Mesenteric fat pad (tissue), 1 donor: ENCODE results near the gene NGF. TPM values are rescaled to one million over a fixed set of nuclear protein-coding genes. Genes with fewer than 3 reads are reported as not detected.

ENCODE experiments used
- DNase-seq: peaks from one replicate; pipeline ENCODE4 v3.0.0-alpha.2; 2020; ENCODE audit warnings: low spot score
- total RNA-seq: library from RNA; stranded (reverse); fragmentation: NEBNext Ultra II Directional; extraction: Animal tissue kit (Norgen Biotek cat#: 25700); gene quantifications from one replicate; pipeline ENCODE4 v1.2.1, GENCODE V29; 2021
- donor health status: DM: yes; HTN: yes; CAD: no.

Gene NGF
- total RNA-seq, 1 donor from 2014 or later = 5.2 TPM

DNA sequence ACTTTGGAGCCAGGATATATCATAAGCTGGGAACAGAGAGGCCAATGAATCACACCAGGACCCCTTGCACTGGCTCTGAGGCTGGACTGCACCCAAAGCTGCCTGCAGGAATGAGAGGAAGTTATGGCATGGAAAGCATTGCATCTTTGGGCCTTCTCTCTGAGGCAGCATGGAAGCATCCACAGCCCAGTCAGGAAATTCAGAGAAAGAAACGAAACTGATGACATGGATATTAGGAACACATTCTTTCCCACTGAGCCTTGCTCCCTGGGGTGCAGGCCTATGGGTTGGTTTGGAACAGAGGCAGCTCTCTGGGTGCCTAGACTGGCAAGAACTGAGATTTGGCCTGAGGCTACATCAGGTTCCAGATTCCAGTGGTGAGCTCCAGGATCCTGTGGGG lies 98.6 kb downstream of the NGF start:
- DNase-seq = no peak

DNA sequence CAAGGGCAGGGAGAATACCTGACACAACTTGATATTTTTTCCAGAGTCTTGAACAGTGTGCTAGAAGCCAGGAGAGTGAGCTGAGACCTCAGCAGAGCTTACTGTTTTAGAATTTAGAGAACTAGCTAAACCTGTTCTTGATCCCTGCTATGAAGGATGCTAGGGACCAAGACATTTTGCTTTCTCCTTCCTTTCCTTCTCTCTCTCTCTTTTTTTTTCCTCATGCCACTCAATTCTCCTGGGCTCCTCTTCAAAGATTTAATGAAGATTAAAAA lies 99.0 kb downstream of the NGF start:
- no peak for DNase-seq

DNA sequence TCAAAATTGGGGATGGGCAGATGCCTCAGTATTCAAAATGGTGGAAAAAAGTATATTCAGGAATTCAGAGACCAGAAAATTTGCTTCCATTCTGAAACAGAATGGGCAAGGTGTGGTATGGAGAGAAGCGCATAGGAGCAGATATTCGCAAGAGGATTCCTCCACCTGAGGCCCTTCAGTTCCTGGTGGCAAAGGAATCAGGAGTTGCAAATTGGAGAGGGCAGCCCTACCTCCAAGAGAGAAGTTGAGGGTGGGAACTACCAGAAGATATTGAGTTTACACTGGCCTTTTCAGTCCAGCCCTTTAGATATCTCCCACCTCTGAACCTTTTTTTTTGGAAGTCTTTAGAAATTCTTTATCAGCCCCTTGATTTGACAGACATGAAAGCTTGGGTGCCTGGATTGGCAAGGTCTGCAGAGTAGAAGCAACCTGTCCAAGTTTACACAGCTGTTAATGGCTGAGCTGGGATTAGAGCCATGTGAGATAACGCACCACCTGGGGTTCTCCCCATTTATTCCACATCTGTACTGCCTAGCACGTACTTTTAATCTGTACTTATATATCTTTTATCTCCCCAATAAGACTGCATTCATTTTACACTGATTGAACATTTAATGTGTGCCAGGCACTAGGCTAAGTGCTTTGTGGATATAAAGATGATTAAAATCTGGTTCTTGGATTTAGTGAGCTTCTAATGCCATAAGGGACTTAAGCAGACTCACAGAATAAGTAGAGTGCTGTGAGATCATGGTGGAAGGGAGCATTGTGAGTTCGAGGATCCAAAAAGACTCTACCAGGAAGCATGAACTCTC lies 99.5 kb downstream of the NGF start:
- no peak for DNase-seq

DNA sequence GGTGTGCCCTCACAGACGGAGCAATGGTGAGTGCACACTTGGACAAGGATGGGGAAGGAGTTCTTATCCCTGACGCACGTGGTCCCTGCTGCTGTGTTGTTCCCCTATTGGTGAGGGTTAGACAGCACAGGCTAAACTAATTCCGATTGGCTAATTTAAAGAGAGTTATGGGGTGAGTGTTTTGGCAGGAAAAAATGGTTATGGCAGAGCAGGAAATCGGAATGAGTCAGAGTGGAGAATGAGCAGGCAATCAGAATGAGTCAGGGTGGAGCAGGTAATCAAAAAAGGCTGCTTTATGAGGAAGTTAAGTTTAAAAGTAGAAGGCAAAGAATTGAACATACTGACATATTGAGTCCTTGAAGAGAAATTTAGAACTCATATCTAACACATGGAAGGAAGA lies 100.5 kb downstream of the NGF start:
- DNase-seq = no peak

DNA sequence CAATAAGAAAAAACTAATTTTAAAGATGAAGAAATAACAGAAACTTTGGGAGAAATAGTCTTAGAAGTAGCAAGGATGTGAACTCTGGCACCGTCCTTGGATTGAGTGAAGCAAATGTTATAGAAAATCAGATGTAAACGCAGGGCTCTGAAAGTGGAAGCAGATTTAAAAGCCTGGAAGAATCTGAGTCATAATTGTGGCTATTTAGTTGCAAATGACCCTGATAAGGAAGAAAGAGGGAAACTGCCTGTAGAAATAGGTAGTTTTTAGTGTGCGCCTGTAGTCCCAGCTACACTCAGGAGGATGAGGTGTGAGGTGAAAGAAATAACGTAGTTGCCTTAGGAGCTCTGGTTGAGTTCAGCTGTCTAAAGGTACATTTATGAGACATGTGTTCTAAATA lies 101.0 kb downstream of the NGF start:
- no peak for DNase-seq

Other genes starting within 250 kb of the NGF start
- gene TSPAN2, start 248.7 kb downstream of the NGF start, total RNA-seq = 4.3 TPM